Esophagus squamous epithelium (tissue), 5 donors: ENCODE data around the gene RNASEL. TPM values are rescaled to one million over a fixed set of nuclear protein-coding genes. Genes with fewer than 3 reads are reported as not detected.

Experiments used
- DNase-seq: peaks from one replicate; lab custom pipeline; 2025; lab: John Stamatoyannopoulos, UW
- H3K27ac ChIP-seq, 4 donors: fragments of 200-600 bp; sonication (generic); one replicate each; pipeline ENCODE4 v1.5.1; 2016 to 2019; ENCODE audit warnings: mild to moderate bottlenecking in 1 of 4
- H3K27me3 ChIP-seq, 4 donors: fragments of 200-600 bp; sonication (generic); 1 replicate in 3 of 4; 2 replicates in 1 of 4; pipeline versions ENCODE4 v1.5.1 to v1.6.0; 2017 to 2021; ENCODE audit warnings: antibody characterized with exemption in 1 of 4
- H3K36me3 ChIP-seq, 3 donors: fragments of 200-600 bp; sonication (generic); one replicate each; pipeline ENCODE4 v1.5.1; 2016 to 2019
- H3K4me1 ChIP-seq, 3 donors: fragments of 200-600 bp; sonication (generic); one replicate each; pipeline ENCODE4 v1.5.1; 2017 to 2019
- H3K4me3 ChIP-seq, 4 donors: fragments of 200-600 bp; sonication (generic); 1 replicate in 3 of 4; 2 replicates in 1 of 4; pipeline ENCODE4 v1.5.1; 2016 to 2019; ENCODE audit warnings: mild to moderate bottlenecking in 2 of 4, moderate library complexity in 1 of 4
- H3K9me3 ChIP-seq, 3 donors: fragments of 200-600 bp; sonication (generic); one replicate each; pipeline ENCODE4 v1.5.1; 2016 to 2019
- POLR2A ChIP-seq, 4 donors: fragments of 450-650 bp; IDR thresholded peaks; one replicate each; pipeline ENCODE4 v1.6.1; 2017; ENCODE audit warnings: antibody characterized with exemption in 4 of 4, mild to moderate bottlenecking in 4 of 4, moderate library complexity in 3 of 4
- WGBS, 2 donors: methylation state at CpG; one replicate each; pipeline ENCODE4 v1.1.5; 2018; 5-methylcytosine and 5-hydroxymethylcytosine counted together
- intact Hi-C: fragments of 100-400 bp; cut with DNase I; formaldehyde crosslinking; loops from one replicate; pipeline ENCODE4 v1.15.0; 2022
- total RNA-seq, 4 donors: library from RNA; depleted of rRNA; stranded (reverse); fragments of >200 nt; gene quantifications; one replicate each; pipeline ENCODE4 v1.1.0, GENCODE V29; 2016
- TF ChIP-seq, protein P1 (sequence below), 6 experiments: fragments of 450-650 bp in 4 of 6; fragments of 200-600 bp in 2 of 6; sonication (generic) in 2 of 6; IDR thresholded peaks; one replicate each; pipeline ENCODE4 v1.5.1; 2016 to 2019; ENCODE audit warnings: antibody characterized with exemption in 6 of 6, mild to moderate bottlenecking in 4 of 6, moderate library complexity in 4 of 6
- donor health status: DM: yes; HTN: yes; CAD: no.

The RNASEL gene
- total RNA-seq, 4 donors from 2014 or later, result 5.6 to 9.5 (median 7.5) TPM

DNA sequence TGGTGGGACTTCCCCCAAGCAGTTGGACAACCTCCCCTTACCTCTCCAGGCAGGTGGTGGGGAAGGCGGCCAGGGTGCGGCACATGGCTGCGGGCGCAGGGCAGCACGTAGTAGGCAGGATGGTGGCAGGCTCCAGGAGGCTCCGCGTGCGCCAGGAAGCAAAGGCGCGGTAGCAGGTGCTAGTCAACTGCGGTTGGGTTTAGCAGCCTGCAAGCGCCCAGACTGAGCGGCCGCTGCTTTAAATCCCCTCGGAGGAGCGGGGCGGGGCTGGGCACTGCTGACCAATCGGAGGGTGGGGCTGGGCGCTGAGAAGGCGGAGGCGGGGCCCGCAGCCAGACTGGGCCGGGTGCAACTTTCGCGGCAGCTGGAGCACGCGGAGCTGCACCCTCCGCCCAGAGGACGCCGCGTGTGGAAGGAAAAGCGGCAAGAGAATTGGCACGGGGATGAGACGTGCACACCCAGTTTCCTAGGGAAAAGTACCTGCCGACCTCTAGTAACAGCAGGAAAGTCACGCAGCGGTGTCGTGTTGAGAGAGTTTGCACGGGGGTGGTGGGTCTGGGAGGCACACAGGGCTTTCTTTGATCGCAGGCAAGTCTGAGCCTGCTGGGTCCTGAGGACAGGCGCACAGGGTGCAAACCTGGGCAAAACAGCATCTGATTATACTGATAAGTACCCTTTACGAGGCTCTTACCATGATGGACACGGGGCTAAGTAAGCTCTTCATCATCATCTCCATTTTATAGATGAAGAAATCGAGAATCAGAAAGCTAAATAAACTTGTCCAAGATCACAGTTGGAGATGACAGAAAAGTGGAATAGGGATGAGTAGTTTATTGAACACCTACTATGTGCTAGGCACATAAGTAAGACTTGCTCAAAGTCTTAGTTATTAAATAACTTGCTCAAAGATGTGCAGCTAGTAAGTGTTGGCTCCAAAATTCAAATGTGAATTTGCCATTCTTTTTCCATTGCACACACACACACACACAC lies 15.4 kb upstream of the RNASEL start, which contains the start of gene RGS16:
Gene RGS16, minus strand, starts transcription at position 215 of the 990 bp plus-strand sequence. Its CDS starts 130 bp downstream, at position 85.
- peak within 1 kb of the TSS; percentile 2 to 74 (median 60) for H3K27ac ChIP-seq
- no peaks in the 10 kb centered on the region for H3K9me3 ChIP-seq
- DNase-seq, result peak; percentile 77
- TF ChIP-seq POLR2A (IDR thresholded peaks at IDR 0.05), result peak in 2 of 4 donors; percentile 52 to 86
- TF ChIP-seq, protein P1, sequence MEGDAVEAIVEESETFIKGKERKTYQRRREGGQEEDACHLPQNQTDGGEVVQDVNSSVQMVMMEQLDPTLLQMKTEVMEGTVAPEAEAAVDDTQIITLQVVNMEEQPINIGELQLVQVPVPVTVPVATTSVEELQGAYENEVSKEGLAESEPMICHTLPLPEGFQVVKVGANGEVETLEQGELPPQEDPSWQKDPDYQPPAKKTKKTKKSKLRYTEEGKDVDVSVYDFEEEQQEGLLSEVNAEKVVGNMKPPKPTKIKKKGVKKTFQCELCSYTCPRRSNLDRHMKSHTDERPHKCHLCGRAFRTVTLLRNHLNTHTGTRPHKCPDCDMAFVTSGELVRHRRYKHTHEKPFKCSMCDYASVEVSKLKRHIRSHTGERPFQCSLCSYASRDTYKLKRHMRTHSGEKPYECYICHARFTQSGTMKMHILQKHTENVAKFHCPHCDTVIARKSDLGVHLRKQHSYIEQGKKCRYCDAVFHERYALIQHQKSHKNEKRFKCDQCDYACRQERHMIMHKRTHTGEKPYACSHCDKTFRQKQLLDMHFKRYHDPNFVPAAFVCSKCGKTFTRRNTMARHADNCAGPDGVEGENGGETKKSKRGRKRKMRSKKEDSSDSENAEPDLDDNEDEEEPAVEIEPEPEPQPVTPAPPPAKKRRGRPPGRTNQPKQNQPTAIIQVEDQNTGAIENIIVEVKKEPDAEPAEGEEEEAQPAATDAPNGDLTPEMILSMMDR (IDR thresholded peaks at IDR 0.05), result peak in 2 of 6 experiments; percentile 4 to 9
- H3K4me3 ChIP-seq, result peak within 1 kb of the TSS; percentile 27 to 73 (median 48)
- 7 to 58% methylated on average over 2 to 20 of the region's 44 CpGs for WGBS, 2 donors
- peaks cover 4 to 42% (median 17%) of the 10 kb centered on the region in 3 donors for H3K4me1 ChIP-seq
- H3K36me3 ChIP-seq, result peaks cover 0 to 11% (median 0%) of the 10 kb centered on the region in 3 donors
- no peaks in the 10 kb centered on the region for H3K27me3 ChIP-seq
- intact Hi-C loops, result no loop called here

GRCh38 chr1:182603646-182604174 lies 14.7 kb upstream of the RNASEL start:
- intact Hi-C loops, result no loop called here
- H3K27ac ChIP-seq, result peak overlapping the region; percentile 2 to 74 (median 60)
- H3K9me3 ChIP-seq, result no peaks in the 10 kb centered on the region
- H3K4me3 ChIP-seq, result peak overlapping the region; percentile 27 to 73 (median 48)
- H3K27me3 ChIP-seq, result no peaks in the 10 kb centered on the region
- WGBS, 2 donors, result 0 to 4% methylated on average over 2 to 9 of the region's 12 CpGs
- H3K36me3 ChIP-seq, result peaks cover 0 to 14% (median 0%) of the 10 kb centered on the region in 3 donors
- peaks cover 4 to 42% (median 17%) of the 10 kb centered on the region in 3 donors for H3K4me1 ChIP-seq
- no peak for DNase-seq
- TF ChIP-seq, protein P1 (IDR thresholded peaks at IDR 0.05), result no peak
- TF ChIP-seq POLR2A (IDR thresholded peaks at IDR 0.05), result no peak

DNA sequence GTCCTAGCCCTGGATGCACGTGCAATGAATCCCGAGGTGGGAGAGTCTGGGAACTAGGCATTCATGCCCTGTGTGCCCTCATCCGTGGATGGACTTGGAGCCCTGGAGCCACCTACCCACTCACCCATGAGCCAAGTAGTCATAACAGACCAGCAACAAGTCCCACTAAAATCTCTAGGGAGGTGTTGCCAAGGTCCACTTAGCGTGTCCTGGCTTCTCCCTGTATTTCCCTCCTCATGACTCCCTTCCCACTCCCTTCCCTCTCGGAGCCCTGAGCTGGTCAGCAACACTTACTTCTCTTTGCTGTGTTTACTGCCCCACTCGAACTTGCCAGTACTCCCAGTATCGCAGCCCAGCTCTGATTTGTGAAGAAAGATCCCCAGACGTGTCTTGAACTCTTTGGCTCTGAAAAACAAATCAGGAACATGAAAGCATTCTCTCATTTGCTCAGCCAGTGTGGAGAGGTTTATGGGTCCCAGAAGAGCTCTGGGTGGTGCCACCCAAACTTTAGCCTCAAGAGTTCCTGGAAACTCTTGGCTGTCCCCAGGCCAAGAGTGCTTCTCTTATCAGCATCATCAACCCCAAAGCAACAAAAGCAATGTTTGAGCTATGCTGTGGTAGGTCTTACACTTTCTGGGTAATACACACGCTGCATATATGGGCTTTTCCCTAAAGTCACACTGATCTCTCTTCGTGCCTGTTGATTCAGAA lies 14.0 kb upstream of the RNASEL start:
- intact Hi-C loops, result no loop called here
- H3K4me1 ChIP-seq, result peaks cover 4 to 42% (median 17%) of the 10 kb centered on the region in 3 donors
- peak overlapping the region; percentile 2 to 71 (median 46) for H3K27ac ChIP-seq
- H3K9me3 ChIP-seq, result no peaks in the 10 kb centered on the region
- H3K4me3 ChIP-seq, result peak overlapping the region in 3 of 4 donors; percentile 46 to 73 (median 50)
- H3K36me3 ChIP-seq, result peaks cover 0 to 14% (median 0%) of the 10 kb centered on the region in 3 donors
- DNase-seq, result no peak
- WGBS, 2 donors, result 56 to 63% methylated on average over 9 to 10 of the region's 10 CpGs
- TF ChIP-seq, protein P1 (IDR thresholded peaks at IDR 0.05), result no peak
- TF ChIP-seq POLR2A (IDR thresholded peaks at IDR 0.05), result no peak
- no peaks in the 10 kb centered on the region for H3K27me3 ChIP-seq

DNA sequence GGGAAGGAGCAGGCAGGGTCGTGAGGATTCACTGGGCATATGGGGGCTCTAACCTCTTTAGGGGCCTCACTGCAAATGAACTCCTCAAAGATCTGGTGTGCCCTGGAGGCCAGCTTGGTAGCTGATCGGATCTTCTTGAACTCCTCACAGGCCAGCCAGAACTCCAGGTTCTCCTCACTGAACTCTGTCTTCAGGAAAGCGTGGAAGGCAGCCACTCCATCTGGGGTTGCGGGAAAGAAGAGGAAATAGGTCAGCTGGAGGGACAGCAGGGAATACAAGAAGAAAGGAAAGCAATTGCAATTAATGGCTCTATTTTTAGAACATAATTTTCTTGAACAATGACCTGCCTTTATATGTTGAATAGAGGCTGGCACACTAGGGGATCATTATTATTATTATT lies 12.9 kb upstream of the RNASEL start:
- peaks cover 0 to 14% (median 0%) of the 10 kb centered on the region in 3 donors for H3K36me3 ChIP-seq
- DNase-seq, result no peak
- H3K27ac ChIP-seq, result peak overlapping the region; percentile 12 to 58 (median 28)
- H3K4me1 ChIP-seq, result peaks cover 4 to 42% (median 17%) of the 10 kb centered on the region in 3 donors
- 62 to 92% methylated on average over 2 to 3 of the region's 4 CpGs for WGBS, 2 donors
- no peaks in the 10 kb centered on the region for H3K27me3 ChIP-seq
- TF ChIP-seq POLR2A (IDR thresholded peaks at IDR 0.05), result no peak
- TF ChIP-seq, protein P1 (IDR thresholded peaks at IDR 0.05), result no peak
- H3K4me3 ChIP-seq, result peak overlapping the region in 2 of 4 donors; percentile 22 to 50
- intact Hi-C loops, result loop anchor here (2.0 kb wide), 1 partner anchor 183 kb away; no protein-coding TSS in a partner anchor
- no peaks in the 10 kb centered on the region for H3K9me3 ChIP-seq
